Effector memory CD4-positive, alpha-beta T cell (primary cell): ENCODE results near the gene KRT34.

Experiments used
- DNase-seq, 3 donors: peaks; one replicate each; pipeline ENCODE4 v3.0.0-alpha.2; 2020
- H3K27ac ChIP-seq: 2 replicates; pipeline ENCODE4 v1.7.0; 2013; ENCODE audit warnings: mild to moderate bottlenecking, low read length, moderate library complexity; ENCODE audit not compliant: insufficient read depth, poor library complexity, severe bottlenecking
- H3K27me3 ChIP-seq: replicated peaks from 2 replicates; pipeline ENCODE4 v1.7.0; 2013; ENCODE audit warnings: mild to moderate bottlenecking, low read length; ENCODE audit not compliant: insufficient read depth, control insufficient read depth, poor library complexity, severe bottlenecking
- H3K36me3 ChIP-seq: 2 replicates; pipeline ENCODE4 v1.7.0; 2013; ENCODE audit warnings: mild to moderate bottlenecking, low read length, moderate library complexity; ENCODE audit not compliant: control insufficient read depth, insufficient read depth
- H3K4me1 ChIP-seq: 2 replicates; pipeline ENCODE4 v1.7.0; 2013; ENCODE audit warnings: low read length, mild to moderate bottlenecking; ENCODE audit not compliant: control insufficient read depth, insufficient read depth, poor library complexity, severe bottlenecking
- H3K4me3 ChIP-seq: 2 replicates; pipeline ENCODE4 v1.7.0; 2013; ENCODE audit warnings: low read length, low read depth, mild to moderate bottlenecking; ENCODE audit not compliant: insufficient read depth, poor library complexity, severe bottlenecking
- H3K9me3 ChIP-seq: 2 replicates; pipeline ENCODE4 v1.7.0; 2013; ENCODE audit warnings: mild to moderate bottlenecking, low read length, moderate library complexity; ENCODE audit not compliant: control insufficient read depth

Gene KRT34

DNA sequence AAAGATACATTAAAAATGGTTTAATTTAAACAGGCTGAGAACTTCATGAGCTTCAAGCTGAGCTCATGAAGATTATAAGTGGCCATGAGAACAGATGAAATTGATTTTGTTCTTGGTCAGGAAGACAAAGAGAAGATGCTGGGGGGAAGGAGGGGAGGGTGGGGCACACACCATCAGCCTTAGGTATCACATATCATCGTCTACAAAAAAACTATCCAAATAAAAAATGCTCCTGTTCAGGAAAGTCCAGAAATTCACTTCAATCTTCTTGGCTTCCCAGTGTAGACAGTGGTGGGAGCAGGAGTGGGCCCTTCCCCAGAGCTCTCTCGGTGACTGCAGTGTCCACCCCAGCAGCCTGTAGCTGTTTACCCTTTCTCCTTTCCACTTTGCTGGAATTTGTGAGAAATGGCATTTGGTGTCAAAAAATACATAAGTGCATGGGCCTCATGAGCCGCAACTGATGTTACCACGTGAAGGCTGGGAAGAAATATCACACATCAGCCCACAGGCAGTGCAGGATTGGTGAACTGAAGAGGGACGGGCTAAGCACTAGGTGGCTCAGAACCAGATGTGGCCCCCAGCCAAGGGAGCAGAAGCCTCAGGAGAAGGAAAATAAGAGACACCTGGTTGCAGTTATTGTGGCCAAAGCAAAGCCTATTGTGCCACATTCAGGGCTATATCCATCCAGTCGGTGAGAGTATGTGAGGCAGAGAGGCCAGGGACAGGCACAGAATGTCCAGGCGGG is 36.2 kb upstream of the KRT34 start:
- H3K36me3 ChIP-seq, result no peaks in the 10 kb centered on the region
- no peak for DNase-seq
- H3K27me3 ChIP-seq, result no peaks in the 10 kb centered on the region
- no peaks in the 10 kb centered on the region for H3K4me1 ChIP-seq
- no peak overlapping the region for H3K27ac ChIP-seq
- no peaks in the 10 kb centered on the region for H3K9me3 ChIP-seq
- no peak overlapping the region for H3K4me3 ChIP-seq

DNA sequence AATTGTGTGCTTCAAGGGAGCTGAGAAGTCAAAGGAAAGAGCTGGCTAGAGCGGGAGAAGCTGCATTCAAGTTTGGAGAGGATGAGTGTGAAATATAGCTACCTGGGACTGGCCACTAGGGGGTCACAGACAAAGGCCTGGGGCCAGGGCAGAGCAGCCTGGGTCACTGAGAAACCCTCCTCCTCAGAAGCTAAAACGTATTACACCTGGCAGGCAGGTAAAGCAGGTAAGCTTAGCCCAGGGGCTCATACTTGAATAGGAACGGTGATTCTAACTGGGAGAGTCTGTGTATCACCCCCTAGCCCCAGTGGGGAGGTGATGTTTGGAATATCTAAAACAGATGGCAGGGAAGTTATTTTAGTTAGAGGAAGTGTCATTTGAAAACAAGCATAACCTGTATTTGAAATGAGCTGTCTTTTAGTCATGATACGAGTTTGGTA is 35.5 kb upstream of the KRT34 start:
- H3K36me3 ChIP-seq, result no peaks in the 10 kb centered on the region

DNA sequence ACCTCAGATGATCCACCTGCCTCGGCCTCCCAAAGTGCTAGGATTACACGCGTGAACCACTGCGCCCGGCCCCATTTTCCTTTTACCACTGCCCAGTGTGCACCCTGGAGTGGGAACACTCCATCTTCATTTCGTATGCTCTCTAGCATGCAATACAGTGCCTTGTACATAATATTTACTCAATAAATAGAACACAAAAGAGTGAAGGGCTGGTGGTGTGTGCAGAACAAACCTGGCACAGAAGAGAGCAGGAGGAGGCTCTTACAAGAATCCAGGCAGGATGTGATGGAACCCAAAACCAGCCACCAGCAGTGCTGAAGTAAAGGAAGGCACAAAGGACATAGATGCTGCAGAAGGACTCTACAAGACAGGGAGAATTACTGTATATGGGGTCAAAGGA is 35.0 kb upstream of the KRT34 start:
- no peaks in the 10 kb centered on the region for H3K27me3 ChIP-seq
- DNase-seq, result no peak
- no peaks in the 10 kb centered on the region for H3K9me3 ChIP-seq
- H3K27ac ChIP-seq, result no peak overlapping the region
- no peak overlapping the region for H3K4me3 ChIP-seq
- H3K4me1 ChIP-seq, result no peaks in the 10 kb centered on the region
- no peaks in the 10 kb centered on the region for H3K36me3 ChIP-seq

More for the DNA sequence above, 35.5 kb upstream of the KRT34 start:
- Histone ChIP-seq H3K4me3 (no peak overlapping the region), H3K9me3 (no peaks in the 10 kb centered on the region), H3K4me1 (no peaks in the 10 kb centered on the region), H3K27me3 (no peaks in the 10 kb centered on the region), H3K27ac (no peak overlapping the region)
- no peak for DNase-seq

DNA sequence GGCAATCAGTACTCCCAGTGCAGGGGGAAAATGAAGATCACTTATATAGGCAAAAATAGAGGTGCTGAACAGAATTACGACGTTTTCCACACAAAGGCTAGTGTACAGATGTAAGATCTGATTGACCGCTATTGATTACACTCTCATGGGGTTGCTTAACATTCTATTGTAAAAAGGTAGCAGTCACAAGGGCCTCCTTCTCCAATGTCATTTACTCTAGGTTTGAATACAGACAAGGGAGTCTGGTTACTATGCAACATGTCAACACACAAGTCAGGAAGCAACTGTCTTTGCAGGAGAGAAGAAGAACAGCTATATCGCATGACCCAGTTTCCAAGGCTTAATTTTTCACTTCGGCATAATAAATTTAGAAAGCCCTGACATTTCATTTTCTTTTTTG is 34.4 kb upstream of the KRT34 start:
- Histone ChIP-seq H3K27me3 (no peaks in the 10 kb centered on the region), H3K27ac (no peak overlapping the region), H3K4me3 (no peak overlapping the region), H3K4me1 (no peaks in the 10 kb centered on the region), H3K9me3 (no peaks in the 10 kb centered on the region), H3K36me3 (no peaks in the 10 kb centered on the region)
- no peak for DNase-seq

DNA sequence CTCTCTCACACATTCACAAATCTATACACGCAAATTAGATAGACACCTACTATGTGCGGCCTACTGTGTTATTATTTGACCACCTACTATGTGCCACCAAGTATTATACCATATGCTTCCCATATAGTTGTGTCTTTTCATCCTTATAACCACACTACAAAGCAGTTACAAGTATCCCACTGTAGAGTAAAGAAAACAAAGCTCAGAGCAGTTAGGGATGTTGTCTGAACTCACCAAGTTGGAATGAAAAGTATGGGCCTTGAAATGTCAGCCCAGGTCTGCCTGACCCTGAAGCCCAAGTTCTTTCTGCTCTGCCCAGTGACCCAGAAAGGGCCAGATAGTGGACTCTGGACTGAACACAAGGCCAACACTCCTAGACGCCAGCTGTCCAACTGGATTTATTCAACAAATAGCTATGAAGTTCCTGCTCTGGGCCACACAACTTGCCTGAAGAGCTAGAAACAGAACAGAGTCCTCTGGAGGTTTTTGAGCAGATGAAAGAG is 33.8 kb upstream of the KRT34 start:
- H3K4me3 ChIP-seq, result no peak overlapping the region
- DNase-seq, result no peak

DNA sequence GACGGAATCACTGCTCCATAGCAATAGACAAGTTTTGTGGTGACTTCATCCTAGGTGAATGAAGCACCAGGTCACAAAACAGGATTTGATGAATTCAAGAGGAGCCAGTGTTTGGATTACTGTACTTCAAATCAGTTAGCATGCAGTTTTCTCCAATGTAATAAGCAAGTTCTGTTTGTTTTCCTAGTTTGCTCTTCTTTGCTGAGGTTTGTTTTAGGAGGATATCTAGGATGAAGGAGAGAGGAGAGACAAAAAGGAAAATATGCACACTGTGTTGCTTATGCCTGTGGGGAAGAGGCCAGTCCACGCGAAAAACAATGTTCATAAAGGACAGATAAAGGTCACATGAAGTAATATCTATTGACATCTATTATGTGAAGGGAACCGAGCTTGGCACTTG is 33.3 kb upstream of the KRT34 start:
- Histone ChIP-seq H3K36me3 (no peaks in the 10 kb centered on the region), H3K27ac (no peak overlapping the region), H3K4me3 (no peak overlapping the region), H3K9me3 (no peaks in the 10 kb centered on the region), H3K27me3 (no peaks in the 10 kb centered on the region), H3K4me1 (no peaks in the 10 kb centered on the region)
- DNase-seq, result no peak

More for the DNA sequence above, 33.8 kb upstream of the KRT34 start:
- H3K27me3 ChIP-seq, result no peaks in the 10 kb centered on the region
- H3K4me1 ChIP-seq, result no peaks in the 10 kb centered on the region
- no peaks in the 10 kb centered on the region for H3K36me3 ChIP-seq
- no peak overlapping the region for H3K27ac ChIP-seq
- no peaks in the 10 kb centered on the region for H3K9me3 ChIP-seq

DNA sequence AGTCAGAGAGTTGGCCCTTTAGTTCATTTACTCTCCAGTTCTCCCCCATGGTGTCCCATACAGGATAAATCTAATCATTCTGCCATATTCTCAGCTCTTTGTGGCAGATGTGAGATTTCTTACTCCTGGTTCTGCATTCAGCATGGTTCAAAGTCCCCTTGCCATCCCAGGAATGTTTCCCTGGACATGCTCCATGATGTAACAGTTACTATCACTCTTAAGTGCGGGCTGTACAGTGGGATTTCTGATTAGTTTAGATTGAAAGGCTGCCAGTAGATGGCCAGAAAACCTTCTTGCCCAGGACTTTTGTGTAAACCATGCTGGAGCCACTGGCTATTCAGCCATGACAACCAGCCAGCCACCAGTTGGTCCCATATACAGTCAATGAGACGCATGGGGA is 31.9 kb upstream of the KRT34 start:
- Histone ChIP-seq H3K27me3 (no peaks in the 10 kb centered on the region), H3K4me1 (peaks cover 2% of the 10 kb centered on the region), H3K4me3 (no peak overlapping the region), H3K27ac (no peak overlapping the region), H3K36me3 (no peaks in the 10 kb centered on the region), H3K9me3 (no peaks in the 10 kb centered on the region)
- no peak for DNase-seq

DNA sequence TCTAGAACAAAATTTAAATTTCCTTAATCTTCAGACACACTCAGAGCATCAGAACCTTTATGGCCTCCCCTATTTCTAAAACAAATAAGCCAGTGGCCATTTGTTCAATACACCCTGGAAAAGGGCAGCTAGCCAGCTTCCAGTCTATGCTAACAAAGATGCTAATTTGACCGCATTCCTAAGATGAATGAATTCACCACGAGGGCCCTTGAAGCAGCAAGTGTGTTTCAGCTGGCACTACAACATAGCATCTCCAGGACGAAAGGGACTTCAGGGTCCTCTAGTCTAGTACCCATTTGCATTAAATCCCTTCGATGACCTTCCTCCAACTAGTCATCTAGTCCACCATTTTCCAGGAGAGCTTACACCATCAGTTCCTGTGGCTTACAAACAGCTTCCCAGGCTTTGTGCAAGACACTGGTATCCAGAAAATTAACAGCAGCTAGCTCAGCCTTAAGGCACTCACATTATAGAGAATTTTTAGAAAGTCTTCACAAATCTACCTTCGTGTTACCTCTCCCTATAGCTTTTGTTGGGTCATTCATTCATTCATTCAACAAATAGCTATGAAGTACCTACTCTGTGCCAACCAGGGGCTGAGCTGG is 31.3 kb upstream of the KRT34 start:
- Histone ChIP-seq H3K9me3 (no peaks in the 10 kb centered on the region), H3K36me3 (no peaks in the 10 kb centered on the region), H3K27me3 (no peaks in the 10 kb centered on the region), H3K27ac (no peak overlapping the region), H3K4me3 (no peak overlapping the region), H3K4me1 (peaks cover 4% of the 10 kb centered on the region)
- DNase-seq, result no peak

DNA sequence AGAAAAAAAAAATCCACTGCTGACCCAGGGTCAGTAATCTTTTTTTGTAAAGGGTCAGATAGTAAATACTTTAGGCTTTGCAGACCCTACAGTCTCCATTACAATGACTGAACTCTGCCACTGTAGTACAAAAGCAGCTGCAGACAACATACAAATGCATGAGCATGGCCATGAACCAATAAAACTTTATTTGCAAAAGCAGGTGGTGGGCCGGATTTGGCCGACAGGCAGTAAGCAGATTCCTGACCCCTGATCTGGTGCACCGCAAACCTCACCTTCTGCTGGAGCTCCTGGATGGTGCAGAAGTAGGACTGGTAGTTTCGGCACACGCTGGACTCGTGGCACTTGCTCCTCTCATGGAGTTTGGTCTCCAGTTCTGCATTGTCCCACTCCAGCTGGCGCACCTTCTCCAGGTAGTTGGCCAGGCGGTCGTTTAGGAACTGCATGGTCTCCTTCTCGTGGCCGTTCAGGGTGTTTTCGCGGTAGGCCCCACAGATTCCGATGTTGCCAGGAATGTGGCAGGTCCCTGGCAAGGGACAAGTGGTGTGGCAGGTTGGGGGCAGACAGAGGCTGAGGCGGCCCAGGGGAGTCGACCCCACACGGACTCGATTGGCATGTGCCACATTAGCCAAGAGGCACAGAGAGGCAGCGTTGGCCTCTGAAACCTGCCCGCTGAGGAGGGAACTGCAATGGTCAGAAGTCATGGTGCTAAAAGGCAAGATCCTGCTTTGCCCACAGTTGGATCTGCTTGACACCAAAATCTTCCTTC is 29.1 kb upstream of the KRT34 start:
- H3K27ac ChIP-seq, result no peak overlapping the region
- peaks cover 4% of the 10 kb centered on the region for H3K4me1 ChIP-seq
- no peak overlapping the region for H3K4me3 ChIP-seq
- no peaks in the 10 kb centered on the region for H3K27me3 ChIP-seq
- H3K36me3 ChIP-seq, result no peaks in the 10 kb centered on the region
- no peak for DNase-seq
- no peaks in the 10 kb centered on the region for H3K9me3 ChIP-seq

DNA sequence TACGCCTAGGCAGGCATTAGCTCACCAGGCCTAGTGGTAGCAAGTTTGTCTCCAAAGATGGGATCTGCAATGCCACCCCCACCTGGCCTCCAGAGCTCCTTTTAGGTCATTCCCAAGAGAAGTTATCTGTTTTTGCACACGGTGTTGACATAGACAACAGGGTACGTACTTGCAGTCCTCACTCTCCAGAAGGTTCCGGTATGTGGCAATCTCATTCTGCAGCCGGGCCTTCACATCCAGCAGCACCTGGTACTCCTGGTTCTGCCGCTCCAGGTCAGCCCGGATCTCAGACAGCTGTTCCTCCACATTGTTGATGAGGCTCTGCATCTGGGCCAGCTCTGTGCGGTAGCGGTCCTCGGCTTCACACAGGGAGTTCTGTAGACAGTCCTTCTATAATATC is 25.1 kb upstream of the KRT34 start:
- H3K36me3 ChIP-seq, result no peaks in the 10 kb centered on the region
- H3K4me1 ChIP-seq, result peaks cover 26% of the 10 kb centered on the region
- H3K9me3 ChIP-seq, result no peaks in the 10 kb centered on the region
- no peaks in the 10 kb centered on the region for H3K27me3 ChIP-seq
- no peak overlapping the region for H3K4me3 ChIP-seq
- no peak for DNase-seq
- H3K27ac ChIP-seq, result no peak overlapping the region
